CD4-positive, alpha-beta T cell treated with Interleukin-1 beta for 1 hour (primary cell): ENCODE data around the gene PAQR4.

Experiments
- DNase-seq, 2 donors: peaks; one replicate each; pipeline ENCODE4 v3.0.0-alpha.2; 2020 to 2022

The PAQR4 gene

DNA sequence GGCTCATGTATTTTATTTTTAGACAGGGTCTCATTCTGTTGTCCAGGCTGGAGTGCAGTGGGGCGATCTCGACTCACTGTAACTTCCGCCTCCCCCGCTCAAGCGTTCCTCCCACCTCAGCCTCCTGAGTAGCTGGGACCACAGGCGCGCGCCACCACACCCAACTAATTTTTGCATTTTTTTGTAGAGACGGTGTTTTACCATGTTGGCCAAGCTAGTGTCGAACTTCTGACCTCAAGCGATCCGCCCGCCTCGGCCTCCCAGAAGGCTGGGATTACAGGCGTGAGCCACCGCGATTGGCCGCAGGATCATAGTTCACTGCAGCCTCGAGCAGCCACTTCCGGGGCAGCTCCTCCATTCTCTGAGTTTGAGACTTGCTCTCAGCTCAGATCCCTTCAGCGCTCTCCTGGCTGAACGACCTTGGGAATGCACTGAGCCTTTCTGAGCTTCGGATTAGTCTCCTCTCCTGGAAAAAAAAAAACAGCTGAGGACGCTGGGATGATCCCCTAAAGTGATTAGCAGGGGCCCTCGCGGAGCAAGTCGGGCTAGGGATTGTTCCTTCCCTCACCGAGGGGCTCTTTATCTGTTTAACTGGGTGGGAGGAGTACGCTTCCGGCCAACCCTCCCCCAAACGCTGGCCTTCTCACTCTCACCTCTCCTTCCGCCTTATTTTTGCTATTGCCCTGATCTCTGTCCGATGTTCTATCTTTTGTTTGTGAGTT, 12.2 kb downstream of the PAQR4 start:
- no peak for DNase-seq

DNA sequence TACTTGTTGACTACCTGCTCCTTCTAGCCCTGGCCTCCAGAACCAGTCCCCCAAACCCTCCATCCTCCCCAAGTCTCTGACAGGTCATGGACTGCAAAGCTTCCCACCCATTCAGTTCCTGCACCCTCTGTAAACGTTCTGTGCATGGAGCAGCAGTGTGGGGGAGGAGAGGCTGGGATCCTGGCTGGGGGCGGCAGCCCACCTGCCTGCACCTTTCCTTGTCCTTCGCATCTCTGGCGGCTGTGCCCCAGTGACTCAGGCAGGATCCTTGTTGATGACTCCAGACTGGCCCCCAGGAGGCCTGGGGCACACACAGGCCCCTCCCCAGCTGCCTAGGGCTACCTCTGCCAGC, 12.7 kb downstream of the PAQR4 start:
- no peak for DNase-seq

DNA sequence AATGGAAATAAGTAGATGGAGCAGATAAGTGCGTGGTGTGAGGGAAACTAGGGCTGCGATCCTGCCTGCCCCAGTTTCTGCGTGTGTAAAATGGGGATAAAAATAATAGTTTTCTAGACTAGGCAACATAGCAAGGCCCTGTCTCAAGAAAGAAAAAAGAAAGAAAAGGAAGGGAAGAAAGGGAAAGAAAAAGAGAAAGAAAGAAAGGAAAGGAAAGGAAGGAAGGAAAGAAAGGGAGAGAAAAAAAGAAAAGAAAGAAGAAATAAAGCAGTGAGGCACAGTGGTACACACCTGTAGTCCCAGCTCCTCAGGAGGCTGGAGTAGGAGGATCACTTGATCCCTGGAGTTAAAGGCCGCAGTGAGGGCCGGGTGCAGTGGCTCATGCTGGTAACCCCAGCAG, 13.3 kb downstream of the PAQR4 start:
- no peak for DNase-seq

DNA sequence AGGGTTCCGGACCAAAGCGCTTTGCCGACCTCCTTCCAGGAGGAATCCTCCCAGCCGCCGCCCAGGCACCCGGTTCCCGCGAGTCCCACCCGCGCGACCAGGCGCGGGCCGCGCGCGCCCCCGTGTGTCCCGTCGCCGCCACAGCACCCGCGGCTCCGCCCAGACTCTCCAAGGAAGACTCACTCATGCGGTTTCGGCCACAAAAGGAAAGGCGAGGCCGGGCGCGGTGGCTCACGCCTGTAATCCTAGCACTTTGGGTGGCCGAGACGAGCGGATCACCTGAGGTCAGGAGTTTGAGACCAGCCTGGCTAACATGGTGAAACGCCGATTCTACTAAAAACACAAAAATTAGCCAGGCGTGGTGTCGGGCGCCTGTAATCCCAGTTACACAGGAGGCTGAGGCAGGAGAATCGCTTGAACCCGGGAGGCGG, 14.6 kb downstream of the PAQR4 start:
- DNase-seq = peak; percentile 72 to 75

DNA sequence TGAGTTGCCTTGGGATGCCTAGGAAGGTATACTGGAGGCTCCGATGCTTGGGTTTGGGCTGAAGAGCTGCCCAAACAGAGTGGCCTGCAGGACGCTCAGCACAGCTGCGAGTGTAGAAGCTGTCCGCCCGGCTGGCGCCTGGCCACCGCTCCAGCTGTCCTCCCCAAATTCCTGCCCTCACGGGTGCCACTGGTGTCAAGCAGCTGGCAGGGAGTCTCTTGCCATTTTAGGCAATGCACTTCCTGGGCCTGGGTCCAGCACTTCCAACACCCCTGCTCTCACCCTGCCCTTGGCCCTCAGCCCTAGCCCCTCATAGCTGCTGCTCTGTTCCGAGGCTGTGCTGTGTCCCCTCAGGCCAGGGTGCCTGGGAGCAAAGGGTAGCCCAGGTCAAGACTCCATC, 16.3 kb downstream of the PAQR4 start:
- DNase-seq = no peak

DNA sequence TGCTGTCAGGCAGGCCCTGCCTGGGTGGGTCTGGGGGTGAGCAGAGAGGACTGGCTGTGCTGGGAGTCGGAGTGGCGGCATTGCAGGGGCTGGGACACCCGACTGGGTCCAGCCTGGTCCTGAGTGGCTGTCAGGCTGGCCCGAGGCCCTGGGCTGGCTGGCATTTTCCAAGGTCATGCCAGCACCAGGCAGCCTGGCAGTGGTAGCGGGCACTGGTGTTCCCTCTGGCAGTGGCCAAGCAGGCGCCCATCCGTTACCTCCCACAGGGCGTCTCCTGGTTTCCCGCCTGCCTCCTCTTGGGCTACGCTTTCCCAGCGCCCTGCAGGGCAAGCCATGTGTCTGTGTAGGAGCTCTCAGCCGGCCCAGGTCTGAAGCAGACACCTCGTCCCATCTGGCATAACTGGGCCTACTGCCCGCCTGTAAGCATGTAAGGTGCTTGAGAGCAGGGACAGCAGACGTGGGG, 16.8 kb downstream of the PAQR4 start:
- no peak for DNase-seq

DNA sequence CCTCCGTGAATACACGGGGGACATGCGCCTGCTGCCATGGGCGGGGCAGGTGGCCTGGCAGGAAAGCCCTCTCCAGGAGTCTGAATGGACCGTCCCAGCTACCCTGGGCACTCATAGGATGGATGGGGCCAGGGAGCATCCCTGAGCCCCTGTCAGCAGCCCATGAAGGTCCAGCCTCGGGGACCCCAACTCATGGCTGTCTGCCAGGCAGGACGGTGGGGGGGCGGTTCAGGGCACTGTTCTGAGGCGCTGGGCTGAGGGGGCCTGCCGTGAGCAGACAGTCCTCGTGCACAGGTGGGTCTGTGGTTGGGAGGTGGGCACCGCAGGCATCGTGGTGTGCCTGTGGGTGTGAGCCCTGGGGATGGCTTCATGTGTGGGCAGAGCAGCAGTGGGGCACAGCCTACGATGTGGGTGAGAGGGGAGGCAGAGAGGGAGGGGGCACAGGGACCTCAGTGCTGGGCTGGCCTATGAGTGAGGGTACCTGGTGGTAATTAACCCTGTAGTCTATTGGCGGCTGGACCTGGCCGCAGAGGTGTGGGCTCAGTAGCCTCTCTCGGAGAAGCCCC, 17.6 kb downstream of the PAQR4 start:
- DNase-seq = no peak

DNA sequence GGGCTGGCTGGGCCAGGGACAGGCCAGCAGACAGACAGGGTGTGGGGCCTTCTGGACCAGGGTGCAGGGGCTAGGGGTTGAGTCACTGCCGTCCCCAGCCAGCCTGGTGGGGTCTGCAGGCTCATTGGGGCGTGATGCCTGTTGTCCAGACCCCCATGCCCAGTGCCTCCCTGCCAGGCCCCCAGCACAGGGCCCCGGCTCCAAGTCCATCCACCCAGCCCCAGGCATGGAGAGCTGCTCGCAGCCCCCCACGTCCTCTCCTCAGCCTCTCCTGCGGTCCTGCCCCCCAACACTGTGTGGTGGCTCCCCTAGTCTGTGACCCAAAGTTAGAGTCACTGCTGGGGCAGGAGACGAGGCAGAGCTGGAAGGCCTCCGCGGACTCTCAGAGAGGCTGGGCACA, 18.1 kb downstream of the PAQR4 start:
- DNase-seq = no peak

DNA sequence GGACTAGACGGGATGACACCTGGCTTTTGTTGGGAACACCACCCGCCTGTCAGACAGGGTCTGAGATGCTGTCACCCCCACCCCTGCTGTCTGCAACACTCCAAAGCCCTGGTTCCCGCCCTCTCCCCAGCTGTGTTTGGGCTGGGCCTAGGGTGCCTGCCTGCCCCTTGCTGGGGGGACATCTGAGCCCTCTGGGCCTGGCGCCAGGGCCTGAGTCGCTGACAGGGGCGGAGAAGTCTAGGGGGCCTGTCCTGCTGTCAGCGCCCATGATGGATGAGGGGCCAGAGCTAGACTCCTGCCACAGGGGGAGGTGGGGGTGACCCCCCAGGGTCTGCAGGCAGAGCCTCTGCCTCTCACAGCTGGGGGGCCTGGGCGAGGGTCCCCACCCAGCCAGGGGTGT, 18.7 kb downstream of the PAQR4 start:
- no peak for DNase-seq

DNA sequence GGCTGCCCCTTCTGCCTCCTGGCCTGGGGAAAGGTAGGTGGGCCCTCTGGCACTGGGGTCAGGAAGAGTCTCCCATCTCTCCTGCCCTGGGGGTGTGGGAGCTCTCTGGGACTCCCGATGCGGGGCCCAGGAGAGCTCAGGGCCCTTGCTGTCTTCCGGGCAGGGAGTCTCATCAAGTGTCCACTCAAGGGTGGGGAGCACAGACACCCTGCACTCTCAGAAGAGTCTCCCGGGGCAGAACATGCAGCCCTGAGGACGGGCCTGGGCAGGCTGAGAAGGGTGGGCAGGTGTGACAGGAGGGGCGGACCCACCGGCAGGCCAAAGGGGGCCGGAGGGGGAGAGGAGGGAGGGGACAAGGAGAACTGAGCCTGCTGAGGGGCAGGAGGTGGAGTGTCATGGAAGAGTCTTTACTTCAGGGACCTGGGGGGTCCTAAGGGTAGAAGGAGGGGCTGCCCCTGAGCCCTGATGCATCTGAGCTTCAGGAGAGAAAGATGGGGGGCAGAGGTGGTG, 19.5 kb downstream of the PAQR4 start:
- DNase-seq = no peak

DNA sequence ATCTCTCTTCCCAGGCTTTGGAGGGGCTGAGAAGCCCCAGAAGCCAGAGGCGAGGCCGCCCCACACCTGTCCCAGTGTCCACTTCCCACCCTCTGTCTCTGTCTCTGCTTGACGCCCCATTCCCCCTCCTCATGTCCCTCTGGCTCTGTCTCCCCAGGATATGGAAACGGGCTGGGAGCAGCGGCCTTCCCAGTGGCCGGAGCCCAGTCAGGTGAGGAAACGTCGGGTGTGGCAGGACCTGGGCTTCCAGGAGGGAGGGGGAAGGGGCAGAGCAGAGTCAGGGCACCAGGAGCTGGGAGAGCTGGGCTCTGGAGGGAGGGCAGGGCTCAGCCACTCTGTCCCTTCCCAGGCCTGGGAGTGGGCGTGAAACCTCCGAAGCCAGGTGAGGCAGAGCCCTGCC, 21.7 kb downstream of the PAQR4 start:
- no peak for DNase-seq

DNA sequence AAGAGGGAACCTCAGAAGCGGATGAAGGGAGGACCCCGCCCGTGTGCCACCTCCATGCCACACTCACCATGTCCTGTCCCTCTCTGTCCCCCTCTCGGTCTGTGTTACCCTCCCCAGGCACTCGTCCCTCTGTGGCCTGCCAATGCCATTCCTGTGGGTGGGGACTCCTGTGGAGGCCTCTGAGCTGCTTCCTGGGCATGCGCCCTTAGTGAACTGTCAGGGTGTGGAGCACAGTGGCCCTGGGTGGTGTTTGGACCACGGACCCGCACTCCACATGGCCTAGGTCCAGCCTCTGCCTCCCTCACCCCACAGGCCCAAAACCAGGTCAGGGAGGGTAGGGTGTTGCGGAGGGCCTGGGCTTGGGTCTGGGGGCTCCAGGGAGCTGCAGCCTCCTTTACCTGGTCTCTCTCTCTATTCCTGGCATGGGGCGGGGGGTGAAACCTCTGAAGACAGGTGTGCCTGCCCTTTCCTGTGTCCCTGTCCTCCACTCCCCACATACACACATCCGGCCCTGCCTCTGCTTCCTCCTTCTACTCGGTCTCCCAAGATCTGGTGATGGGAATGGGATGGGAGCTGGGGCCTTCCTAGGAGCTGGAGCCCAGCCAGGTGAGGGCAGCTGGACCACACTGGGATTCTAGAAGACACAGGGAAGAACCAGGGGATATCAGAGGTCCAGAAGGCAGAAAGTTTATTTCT, 22.6 kb downstream of the PAQR4 start:
- DNase-seq = no peak

DNA sequence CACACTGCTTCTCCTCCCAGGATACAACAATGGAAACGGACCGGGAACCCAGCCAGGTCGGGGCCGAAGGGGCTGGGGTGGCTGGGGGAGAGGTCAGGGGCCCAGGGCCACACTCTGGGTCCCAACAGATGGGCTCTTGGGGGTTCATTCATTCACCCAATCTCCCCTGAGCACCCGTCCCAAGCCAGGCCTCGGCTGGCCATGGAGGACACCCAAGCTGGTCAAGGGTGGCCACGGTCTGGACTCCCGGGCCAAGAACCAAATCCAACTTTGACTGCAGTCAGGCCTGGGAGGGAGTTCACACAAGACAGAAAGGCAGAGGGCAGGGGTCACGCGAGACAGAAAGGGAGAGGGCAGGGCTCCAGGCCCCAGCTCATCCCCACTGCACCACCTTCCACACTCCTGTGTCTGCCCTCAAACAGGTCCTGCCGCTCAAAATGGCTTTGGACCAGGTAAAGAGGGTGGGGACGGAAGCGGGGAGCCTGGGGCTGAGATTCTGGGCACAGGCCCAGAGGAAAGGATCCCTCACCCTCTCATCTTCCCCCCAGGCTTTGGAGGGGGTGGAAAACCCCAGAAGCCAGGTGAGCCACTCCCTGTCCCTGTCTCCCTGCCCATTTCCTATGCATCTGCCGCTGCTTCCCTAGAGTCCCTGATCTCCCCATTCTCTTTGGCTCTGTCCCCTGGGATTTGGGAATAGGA, 23.4 kb downstream of the PAQR4 start:
- DNase-seq = no peak

DNA sequence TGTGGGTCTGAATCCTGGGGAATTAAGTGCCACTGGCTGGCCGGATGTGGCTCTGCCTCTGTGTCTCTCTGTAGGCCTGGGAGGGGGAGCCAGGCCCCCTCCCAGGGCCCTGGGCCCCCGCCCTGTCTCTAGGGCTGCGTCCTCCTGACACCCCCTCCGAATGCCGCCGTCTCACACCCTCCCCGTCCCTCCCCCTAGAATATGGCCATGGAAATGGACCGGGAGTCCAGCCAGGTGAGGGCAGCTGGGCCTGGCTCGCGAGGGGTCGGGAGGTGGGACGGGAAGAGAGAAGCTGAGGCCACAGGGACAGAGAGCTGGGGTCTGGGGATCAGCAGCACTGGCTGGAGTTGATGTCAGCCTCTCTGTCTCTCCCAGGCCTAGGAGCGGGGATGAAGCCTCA, 27.1 kb downstream of the PAQR4 start:
- no peak for DNase-seq

DNA sequence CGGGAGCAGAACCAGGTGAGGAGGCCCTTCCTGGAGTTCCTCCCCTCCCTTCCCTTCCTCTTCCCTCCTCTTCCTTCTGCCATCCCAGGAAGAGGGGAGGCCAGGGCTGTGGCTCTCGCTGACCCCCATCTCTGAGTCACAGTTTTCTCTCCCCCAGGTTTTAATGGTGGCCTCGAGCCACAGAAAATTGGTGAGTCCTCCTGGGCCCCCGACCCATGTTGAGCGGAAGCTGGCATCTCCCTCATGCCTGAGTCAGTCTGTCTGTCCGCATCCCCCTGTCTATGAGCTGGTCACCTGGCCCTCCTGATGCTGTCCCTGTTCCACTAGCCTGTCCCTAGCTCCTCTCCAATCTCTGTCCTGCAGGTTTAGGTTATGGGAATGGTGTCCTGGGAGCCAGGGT, 30.8 kb downstream of the PAQR4 start:
- no peak for DNase-seq

DNA sequence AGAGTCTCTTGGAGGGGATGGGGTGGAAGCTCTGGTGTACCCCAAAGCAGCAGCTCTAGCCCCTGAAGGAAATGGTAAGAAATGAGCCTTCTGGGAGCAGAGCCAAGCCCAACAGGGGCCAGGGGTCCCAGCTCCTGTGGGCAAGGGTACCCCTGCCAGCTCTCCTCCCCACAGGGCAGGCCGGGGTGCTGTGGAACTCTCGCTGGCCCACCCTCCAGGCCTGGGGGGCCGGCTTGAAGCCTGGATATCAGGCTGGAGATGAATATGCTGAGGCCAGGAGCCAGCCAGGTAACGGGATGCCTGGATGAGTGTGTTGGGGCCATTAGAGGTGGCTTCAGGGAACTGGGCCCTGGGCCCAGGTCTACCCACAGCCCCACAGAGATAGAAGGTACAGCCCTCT, 31.4 kb downstream of the PAQR4 start:
- DNase-seq = no peak

DNA sequence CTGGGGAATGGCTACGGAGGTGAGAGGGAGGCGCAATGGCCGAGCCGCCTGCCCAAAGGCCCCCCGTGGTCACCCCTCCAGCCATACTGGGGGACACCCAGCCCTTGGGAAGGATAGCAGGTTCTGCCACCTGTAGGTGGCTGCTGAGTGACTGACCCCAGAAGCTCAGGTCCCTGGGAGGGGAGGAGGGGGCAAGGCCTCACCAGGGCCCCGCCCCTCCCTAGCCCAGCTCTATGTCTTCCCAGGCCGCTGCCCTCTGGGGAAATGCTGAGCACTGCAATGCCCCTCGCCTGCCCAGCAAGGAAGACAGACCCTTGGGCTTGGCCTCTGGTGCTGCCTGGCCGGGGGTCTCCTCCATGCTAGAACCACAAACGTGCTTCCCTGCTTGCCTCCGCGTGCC, 32.2 kb downstream of the PAQR4 start:
- no peak for DNase-seq

DNA sequence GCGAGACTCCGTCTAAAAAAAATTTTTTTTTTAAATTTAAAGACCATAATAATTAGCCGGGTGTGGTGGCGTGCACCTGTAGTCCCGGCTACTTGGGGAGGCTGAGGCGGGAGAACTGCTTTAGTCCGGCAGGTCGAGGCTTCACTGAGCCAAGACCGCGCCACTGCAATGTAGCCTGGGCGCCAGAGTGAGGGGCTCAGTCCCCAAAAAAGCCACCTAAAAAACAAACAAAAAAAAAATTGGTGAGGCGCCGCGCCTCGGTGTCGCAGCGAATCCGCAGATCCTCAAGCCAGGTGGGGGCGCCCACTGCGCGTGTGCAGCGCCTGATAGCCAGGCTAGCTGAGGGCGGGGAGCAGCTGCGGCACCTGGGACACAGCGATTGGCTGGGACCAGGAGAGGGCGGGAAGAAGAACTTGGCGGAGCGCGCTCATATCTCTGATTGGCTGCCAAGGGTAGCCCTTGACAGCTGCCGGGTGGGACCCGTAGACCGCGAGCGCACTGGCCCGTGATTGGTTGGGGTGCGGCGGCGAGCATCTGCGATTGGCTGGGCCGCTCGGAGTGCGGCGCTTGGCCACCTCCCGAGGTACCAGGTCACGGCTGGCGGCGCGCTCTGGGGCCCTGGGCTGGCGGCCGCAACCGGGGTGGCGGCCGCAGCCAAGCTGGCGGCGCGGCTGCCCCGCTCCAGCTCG, 34.6 kb downstream of the PAQR4 start:
- peak; percentile 99 for DNase-seq

DNA sequence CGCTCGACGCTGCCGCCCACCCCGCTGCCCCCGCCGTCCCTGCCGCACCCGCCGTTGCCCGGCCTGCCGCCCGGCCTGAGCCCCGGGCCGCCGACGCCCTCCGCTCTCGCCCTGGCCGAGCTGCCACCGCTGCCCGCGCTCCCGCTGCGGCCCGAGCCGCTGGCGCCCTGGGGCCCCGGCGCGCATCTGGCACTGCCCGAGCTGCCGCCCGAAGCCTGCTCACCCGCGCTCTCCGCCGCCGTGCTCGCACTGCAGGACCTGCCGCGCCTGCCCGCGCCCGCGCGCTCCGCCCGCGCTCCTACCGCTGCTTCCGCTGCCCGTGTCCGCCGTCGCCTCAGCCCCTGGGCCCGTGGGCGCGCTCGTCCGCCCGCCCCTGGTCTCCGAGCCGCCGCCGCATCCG, 35.2 kb downstream of the PAQR4 start:
- no peak for DNase-seq

DNA sequence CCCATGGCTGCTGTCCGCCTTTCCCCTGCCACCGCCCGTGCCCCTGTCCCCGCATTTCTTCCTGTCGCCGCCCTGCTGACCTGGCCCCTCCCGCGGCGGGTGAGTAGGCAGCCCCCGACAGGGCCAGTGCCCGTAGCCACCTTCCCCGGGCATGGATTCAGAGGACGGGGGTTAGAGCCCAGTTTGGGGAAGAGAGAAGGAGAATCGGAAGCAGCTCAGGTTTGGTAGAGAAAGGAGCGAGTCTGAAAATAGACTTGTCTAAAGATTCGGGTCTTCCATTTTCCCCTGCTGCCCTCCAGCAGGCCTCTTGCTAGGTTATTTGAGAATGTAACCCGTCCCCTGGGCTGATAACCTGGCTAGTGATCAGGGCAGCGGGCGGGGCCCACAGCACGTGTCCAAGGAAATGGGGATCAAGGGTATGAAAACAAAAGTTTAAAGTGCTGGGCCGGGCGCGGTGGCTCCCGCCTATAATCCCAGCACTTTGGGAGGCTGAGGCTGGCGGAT, 35.7 kb downstream of the PAQR4 start:
- no peak for DNase-seq

DNA sequence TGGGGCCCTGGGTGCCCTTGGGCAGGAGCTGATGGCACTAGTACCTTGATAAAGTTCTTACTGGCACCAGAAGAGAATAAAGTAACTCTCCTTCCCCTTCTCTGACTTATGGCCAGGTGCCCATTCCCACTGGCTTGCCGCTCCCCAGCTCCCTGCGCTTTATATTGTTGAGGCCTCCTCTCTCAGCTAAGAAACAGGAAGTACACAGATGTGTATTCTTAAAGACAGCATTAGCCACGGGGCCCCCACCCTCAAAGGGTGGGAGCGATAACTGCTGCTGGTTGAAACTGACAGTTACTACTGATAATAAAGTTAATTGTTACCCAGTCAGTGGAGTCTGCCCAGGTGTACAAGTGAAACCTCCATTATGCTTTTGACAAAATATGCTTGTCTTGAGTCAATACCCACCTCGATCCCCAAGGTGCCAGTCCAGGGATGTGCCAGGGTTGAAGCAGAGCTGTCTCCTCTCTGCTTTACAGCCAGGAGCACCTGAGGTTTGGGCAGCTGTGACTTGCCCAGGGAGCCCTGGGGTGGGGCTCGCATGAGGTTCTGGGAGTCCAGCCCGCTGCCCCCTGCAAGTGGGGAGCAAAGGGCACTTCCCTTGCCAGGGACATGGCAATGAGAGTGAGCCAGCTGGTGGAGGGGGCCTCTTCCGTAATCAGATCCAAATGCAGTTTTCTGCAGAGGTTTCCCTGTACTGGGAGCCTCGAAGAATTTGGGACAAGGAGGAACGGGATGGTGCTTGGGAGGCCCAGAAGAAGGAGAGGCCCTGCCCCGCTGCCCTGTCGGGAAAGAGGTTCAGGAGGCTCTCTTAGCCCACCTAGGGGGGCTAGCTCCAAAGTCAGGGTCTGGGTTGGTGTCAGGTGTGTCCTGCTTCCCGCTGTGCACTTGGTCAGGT, 38.2 kb downstream of the PAQR4 start:
- no peak for DNase-seq
